DLD1 (cell line): ENCODE data around the gene PHYHD1.

ENCODE experiments used
- in situ Hi-C: cut with HindIII; loops from 2 replicates; pipeline ENCODE4 v1.10.0; 2017; ENCODE audit warnings: low sequenced_read_pairs

Gene PHYHD1

DNA sequence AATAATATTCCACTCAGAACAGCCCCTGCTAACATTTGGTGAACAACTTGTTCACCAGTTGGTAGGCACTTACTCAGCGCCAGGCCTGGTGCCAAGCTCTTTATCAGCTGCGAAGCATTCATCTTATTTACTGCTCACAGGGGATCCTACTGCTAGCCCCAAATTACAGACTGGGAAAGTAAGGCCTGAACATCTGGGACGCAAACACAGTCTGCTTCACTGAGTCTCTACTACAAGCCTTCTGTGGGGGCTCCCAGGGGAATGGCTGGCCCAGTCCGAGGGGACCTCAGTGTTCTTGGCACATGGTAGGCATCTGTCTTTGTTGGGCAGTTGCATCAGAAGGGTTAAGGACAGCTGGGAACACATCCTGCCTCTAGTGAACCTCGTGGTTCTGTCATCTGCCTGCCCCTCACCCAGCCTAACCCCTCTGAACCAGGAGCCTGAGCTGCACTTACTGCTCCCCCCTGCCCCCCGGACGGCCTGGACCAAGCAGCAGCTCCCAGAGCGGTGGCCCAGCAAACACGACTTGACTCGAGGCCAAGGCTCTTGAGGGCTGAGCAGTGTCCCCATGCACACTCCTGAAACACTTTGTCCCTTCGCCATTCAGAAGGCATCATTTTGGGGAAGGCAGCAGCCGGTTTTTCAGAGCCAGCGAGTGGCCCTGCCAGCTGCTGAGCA lies at the start of gene PHYHD1:
Gene PHYHD1, plus strand, starts transcription at position 602 of the 678 bp plus-strand sequence. CDS start 1,342 bp downstream, outside the sequence.
- in situ Hi-C loops = no loop called here

- in situ Hi-C loops = no loop called here
Measured at GRCh38 chr9:128877852-128878251, 42.9 kb upstream of the PHYHD1 start.

DNA sequence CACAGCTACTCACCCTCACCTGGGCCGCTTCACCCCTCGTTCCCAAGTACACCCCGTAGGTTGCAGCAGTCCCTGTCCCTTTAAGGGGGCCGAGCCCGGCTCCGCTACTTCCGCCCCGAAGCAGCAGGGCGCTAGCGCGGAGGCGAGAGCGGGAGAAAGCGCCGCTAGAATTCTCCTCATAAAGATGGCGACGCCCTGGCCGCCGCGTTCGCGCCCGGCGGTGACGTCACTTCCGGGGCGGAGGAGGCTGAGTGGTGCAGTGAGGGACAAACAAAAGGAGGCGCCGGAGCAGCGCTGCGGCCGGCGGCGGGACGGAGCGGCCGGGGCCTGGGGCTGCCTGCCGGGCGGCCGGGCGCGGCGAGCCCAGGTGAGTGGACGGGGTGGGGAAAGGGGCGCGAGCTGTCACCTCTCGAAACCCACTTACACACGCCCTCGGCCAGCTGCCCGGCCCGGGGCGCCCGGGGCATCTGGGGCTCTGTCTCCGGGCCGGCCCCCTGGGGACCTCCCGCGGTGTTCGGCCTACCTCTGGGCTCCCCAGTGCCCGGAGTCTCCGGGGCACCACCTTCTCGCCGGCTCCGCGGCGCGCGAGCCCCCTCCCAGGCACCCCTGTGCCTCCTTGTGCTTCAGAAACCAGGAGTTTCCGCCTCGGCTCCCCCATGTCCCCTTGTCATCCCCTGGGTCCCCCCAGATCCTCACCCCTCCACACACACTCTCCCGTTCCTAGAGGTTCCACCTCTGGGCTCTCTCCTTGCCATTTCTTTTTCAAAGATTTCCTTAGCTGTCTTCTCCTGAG lies 38.7 kb upstream of the PHYHD1 start, which contains the start of the genes KYAT1 and LRRC8A:
Gene KYAT1, minus strand, starts transcription at position 67 of the 793 bp plus-strand sequence. CDS start 36,545 bp downstream, outside the sequence.
Gene LRRC8A, plus strand, starts transcription at position 250 of the 793 bp plus-strand sequence. CDS start 25,032 bp downstream, outside the sequence.
- in situ Hi-C loops = no loop called here

GRCh38 chr9:128882677-128883603 lies 37.8 kb upstream of the PHYHD1 start:
- in situ Hi-C loops = no loop called here

DNA sequence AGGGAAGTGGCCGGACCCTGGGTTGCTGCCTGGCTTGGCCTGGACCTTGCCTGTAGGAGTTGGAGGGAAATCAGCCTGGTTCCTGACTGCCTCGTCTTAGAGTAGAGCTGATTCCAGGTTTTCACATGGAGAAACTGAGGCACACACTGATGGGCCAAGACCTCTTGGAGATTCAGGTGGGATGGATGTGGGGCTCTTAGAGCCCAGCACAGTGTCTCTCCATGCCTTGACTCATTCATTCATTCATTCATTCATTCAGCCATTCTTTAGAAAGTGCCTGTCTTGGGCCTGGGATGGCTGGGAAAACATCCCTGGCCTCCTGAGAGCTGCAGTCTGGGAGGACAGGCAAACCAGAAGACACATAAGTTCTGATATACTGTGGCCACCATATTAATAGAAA lies 36.6 kb upstream of the PHYHD1 start:
- in situ Hi-C loops = no loop called here

GRCh38 chr9:128885376-128885775 lies 35.4 kb upstream of the PHYHD1 start:
- in situ Hi-C loops = no loop called here

GRCh38 chr9:128885798-128886197 lies 35.0 kb upstream of the PHYHD1 start:
- in situ Hi-C loops = no loop called here

- in situ Hi-C loops = no loop called here
Measured at GRCh38 chr9:128886211-128886891, 34.4 kb upstream of the PHYHD1 start.

GRCh38 chr9:128887049-128887448 lies 33.7 kb upstream of the PHYHD1 start:
- in situ Hi-C loops = no loop called here

DNA sequence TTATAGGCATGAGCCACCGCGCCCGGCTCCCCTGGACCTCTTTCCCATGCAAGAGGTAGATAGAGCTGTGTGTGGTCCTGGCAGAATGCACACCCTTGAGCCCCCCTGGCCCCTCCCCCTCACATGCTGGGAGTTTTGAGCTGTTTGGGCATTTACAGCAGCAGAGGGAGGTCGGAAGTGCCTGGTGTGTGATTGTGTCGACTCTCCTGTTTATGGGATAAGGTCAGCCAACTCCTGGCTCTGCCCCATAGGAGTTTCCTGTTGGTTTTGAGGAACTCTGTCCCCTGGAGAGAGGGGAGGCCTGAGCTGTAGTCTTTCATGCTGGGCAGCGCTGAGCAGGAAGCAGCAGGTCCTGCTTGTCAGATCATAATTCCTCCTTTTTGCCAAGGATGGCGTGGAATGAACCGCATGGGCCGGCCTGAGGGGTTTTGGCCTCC lies 32.9 kb upstream of the PHYHD1 start:
- in situ Hi-C loops = no loop called here

- in situ Hi-C loops = no loop called here
Measured at GRCh38 chr9:128891321-128892220, 29.2 kb upstream of the PHYHD1 start.

DNA sequence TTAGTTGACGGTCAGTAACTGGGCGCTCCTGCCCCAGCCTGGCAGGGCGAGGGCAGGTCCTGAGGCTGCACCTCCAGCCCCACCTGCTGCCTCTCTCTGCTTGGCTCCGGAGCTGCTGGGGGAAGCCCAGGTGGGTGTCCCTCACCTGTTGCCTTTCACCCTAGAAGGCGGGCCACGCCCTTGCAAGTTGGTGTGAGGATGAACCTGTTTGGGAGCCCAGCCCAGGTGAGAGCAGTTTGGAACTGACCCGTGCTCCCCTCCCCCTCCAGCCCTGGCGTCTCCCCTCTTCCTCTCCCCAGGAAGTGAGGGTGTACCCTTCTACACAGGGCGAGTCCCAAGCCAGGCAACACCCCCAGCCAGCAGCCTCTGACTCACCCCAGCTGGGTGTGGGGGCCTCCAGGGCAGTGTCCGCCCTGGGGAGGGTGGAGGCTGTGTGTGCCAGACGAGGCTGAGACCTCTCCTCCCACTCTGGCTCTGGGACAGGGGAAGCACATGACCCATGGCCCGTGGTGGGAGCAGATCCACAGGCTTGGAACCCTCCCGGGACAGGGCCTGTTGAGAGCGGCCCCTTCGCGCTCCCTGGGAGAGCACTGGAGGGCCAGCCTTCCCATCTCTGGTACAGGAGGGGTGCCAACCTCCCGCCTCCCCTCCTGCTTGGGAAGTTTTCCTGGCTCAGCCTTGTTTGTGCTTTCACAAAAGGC lies 28.4 kb upstream of the PHYHD1 start:
- in situ Hi-C loops = no loop called here

- in situ Hi-C loops = no loop called here
Measured at GRCh38 chr9:128893354-128893753, 27.4 kb upstream of the PHYHD1 start.

GRCh38 chr9:128894764-128895163 lies 26.0 kb upstream of the PHYHD1 start:
- in situ Hi-C loops = no loop called here

- in situ Hi-C loops = no loop called here
Measured at GRCh38 chr9:128895556-128895955, 25.2 kb upstream of the PHYHD1 start.

- in situ Hi-C loops = no loop called here
Measured at GRCh38 chr9:128898382-128898781, 22.4 kb upstream of the PHYHD1 start.

GRCh38 chr9:128898845-128899565 lies 21.8 kb upstream of the PHYHD1 start:
- in situ Hi-C loops = no loop called here
